22Rv1 (cell line): ENCODE measurements around the gene ASCC2.
"Not testable (repeated sequence)": the region's sequence is repeated elsewhere in the genome, so short reads cannot be mapped to it uniquely, and the experiment has no call there.

ENCODE experiments used
- ZFX ChIP-seq: fragments of 450-650 bp; IDR thresholded peaks from 2 replicates; pipeline ENCODE4 v1.6.1; 2017; ENCODE audit warnings: antibody characterized with exemption, borderline replicate concordance
- TF ChIP-seq, protein P1 (sequence below): fragments of 450-650 bp; IDR thresholded peaks from 2 replicates; pipeline ENCODE4 v1.5.1; 2017; ENCODE audit warnings: mild to moderate bottlenecking

DNA sequence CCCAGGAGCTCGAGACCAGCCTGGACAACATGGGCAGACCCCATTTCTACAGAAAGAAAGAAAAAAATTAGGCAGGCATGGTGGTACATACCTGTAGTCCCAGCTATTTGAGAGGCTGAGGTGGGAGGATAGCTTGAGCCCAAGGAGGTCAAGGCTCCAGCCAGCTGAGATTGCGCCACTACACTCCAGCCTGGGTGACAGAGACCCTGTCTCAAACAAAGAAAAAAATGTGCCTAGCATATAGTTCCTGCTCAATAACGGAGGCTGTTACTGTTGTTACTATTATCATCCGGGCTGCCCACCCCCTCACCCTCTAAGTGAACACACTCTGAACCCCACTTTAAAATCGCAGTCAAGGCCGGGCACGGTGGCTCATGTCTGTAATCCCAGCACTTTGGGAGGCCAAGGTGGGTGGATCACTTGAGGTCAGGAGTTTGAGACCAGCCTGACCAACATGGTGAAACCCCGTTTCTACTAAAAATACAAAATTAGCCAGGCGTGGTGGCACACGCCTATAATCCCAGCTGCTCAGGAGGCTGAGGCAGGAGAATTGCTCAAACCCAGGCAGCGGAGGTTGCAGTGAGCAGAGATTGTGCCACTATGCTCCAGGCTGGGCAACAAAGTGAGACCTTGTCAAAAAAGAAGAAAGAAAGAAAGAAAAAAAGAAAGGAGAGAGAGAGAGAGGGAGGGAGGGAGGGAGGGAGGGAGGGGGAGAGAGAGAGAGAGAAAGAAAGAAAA lies 83.2 kb downstream of the ASCC2 start:
- TF ChIP-seq, protein P1, sequence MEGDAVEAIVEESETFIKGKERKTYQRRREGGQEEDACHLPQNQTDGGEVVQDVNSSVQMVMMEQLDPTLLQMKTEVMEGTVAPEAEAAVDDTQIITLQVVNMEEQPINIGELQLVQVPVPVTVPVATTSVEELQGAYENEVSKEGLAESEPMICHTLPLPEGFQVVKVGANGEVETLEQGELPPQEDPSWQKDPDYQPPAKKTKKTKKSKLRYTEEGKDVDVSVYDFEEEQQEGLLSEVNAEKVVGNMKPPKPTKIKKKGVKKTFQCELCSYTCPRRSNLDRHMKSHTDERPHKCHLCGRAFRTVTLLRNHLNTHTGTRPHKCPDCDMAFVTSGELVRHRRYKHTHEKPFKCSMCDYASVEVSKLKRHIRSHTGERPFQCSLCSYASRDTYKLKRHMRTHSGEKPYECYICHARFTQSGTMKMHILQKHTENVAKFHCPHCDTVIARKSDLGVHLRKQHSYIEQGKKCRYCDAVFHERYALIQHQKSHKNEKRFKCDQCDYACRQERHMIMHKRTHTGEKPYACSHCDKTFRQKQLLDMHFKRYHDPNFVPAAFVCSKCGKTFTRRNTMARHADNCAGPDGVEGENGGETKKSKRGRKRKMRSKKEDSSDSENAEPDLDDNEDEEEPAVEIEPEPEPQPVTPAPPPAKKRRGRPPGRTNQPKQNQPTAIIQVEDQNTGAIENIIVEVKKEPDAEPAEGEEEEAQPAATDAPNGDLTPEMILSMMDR, result not testable (repeated sequence)
- TF ChIP-seq ZFX, result not testable (repeated sequence)
